HG03159 (cell line): ENCODE results near the gene SREBF2.
"Not testable (repeated sequence)": the region's sequence is repeated elsewhere in the genome, so short reads cannot be mapped to it uniquely, and the experiment has no call there.

Experiments used
- ATAC-seq: cut with Tn5 transposase; IDR thresholded peaks from one replicate; pipeline ENCODE4 v1.9.1; 2021; ENCODE audit warnings: mild to moderate bottlenecking, moderate library complexity; ENCODE audit not compliant: unreplicated experiment

The SREBF2 gene

DNA sequence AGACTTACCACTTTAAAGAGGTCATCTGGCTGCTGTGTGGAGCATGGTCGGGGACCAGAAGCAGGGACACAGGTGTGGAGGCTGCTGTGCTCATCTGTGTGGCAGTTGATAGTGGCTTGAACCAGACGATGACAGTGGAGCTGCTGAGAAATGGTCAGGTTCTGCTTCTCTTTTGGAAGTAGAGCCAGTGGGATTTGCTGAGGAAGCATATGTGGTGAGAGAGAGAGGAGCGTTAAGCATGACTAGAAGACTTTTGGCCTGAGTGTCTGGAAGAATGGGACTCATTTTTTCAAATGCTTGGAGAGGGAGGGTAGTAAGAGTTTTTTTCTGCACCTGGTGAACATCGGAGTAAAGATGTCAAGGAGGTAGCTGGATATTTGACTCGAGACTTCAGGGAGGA, 12.5 kb upstream of the SREBF2 start:
- ATAC-seq, result no peak

DNA sequence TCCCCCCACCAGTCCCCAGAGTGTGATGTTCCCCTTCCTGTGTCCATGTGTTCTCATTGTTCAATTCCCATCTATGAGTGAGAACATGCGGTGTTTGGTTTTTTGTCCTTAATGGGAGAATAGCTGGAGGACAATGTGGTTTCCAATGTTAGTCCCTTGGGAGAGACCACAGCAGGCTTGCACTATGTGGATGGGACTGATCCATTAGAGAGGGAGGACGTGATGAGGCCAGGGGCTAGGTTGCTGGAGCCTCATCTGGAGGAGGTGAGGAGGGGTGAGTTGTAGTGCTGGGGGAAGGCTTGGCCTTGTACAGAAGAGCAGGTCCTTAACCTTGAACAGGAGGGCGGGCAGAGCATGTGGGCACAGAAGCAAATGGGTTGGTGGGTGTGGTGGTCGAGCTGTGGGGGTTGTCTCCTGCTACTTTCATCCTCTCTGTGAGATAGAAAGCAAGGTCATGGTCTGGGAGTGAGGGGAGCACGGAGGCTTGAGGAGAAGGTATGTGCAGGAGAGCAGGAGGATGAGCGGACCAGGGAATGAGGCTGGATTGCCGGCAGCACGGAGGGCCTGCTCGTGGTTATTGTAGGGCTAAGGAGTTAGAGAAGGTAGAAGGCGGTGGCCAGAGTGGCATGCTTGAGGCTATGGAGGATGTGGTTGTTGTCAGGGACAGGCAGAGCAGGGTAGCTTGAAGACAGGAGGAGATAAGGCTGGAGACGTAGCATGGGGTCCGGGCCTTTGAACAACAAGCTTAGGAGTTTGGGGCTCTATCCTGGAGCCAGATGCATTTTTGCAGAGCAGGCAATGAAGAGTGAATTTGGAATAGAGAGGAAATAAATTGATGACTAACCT, 11.2 kb upstream of the SREBF2 start:
- no peak for ATAC-seq

DNA sequence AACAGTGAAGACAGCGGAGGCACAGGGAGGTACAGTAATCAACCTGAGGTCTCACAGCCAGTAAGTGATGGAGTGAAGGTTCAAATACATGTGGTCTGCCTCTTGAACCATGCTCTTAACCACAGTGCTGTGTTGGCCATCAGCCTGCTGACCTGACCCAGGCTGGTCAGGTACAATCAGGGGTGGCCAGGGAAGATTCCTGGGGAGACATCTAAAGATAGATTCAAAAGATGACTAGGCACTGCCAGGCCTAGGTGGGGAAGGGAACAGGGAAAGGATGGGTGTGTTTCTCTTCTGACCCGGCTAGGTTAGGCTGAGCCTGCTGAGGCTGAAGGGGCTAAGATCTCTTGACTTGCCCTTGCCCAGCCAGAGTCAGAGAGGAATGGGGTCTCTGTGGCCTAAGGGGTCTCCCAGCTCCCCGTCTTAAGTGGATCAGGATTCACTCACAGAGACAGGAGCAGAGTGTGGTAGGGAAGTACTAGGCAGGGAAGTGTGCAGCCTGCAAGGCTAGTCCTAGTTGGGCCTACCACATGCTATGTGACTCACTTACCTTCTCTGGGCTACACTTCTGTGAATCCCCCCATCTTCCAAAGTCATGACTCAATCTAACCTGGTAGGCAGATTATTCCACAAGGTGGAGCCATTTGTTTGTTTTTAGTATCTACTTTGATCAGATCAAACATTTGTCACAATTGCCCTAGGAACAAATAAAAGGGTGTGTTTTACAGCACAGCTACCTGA, 10.4 kb upstream of the SREBF2 start:
- no peak for ATAC-seq

DNA sequence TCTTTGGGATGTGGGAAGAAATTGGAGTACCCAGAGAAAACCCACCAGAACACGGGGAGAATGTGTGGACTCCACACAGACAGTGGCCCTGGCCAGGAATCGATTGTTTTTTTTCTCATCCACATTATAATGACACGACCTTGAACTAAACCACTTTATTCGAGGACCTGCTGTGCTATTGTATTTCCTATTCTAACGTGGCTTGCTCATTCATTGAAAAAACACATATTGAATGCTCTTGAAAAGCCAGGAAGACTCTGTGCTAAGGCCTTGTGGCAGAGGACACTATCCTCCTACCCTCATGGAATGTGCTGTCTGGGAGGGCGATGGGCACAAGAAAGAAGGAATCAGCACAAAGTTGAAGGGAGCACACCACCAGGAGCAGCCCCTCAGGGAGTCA, 9.1 kb upstream of the SREBF2 start:
- no peak for ATAC-seq

DNA sequence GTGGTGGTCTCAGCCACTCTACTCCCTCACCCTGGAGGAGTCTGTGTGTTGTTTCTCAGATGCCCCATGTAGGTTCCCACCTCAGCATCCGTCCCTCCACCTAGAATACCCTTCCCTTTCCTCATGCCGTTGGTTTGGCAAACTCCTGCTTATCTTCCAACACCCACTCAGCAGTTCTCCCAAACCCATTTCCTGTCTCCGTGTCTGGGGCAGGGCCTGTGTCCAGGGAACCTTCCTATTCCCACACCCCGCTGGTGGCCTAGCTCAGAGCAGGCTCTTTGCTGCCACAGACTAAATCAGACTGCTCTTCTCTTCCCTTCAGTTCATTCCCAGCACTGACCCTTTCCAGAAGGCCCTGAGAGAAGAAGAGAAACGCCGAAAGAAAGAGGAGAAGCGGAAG, 7.5 kb upstream of the SREBF2 start:
- ATAC-seq, result no peak

DNA sequence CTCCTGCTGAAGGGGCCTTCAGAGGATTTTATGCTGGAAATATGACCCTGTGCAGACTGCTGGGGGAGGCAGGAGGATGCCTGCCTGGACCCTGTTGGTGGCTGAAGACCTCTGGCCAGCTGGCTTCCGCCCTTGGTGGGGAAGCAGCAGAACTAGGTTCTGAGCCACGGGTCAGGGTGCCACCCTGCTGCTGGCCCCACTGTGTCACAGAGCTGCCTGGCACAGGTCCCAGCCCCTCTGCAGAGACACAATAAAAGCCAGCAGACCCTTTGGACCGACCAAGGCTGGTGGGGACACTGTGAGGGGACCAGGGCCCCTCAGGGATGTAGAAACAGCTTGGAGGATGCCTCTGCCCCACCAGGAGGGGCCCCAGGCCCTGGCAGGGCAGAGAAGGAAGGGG, 6.9 kb upstream of the SREBF2 start:
- no peak for ATAC-seq

DNA sequence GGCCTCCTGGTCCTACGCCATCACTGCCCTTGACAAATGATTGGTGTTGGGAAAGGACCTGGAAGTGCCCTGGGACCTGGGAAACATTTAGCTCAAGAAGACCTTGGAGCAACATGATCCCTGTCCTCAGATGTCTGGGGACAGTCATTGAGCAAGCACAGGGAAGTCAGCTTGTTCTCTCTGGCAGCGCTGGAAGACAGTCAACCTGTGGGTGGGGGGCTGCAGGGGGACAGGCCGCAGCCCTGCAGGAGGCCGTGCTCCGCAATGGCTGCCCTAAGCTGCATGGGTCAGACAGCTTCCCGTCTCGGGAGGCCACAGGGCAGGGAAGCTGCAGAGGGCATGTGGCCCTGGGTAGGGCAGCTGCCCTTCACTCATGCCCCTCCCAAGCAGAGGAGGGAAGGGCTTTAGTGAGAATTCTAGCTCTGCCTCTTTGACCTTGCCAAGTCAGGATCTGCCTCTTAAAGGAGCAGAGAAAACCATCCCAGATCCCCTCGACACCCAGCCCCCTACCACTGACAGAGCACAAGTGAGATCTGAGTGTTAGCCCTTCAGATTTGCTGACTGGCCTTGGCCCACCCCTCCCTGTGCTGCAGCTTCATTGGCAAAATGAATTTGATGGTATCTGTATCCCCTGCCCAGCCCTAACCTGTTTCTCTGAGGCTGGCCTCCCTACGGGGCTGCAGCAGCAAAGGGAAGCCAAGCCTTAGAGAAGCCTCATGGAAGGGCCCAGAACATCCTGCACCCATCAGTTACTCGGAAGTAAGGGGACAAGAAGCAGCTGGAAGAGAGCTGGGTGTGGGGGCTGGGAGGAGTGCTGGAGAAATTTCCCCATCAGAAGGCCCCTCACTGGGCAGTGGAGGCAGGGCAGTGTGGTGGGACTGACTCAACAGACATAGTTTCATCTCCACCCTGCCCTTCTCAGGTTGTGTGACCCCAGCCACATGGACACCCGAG, 6.2 kb upstream of the SREBF2 start:
- no peak for ATAC-seq

DNA sequence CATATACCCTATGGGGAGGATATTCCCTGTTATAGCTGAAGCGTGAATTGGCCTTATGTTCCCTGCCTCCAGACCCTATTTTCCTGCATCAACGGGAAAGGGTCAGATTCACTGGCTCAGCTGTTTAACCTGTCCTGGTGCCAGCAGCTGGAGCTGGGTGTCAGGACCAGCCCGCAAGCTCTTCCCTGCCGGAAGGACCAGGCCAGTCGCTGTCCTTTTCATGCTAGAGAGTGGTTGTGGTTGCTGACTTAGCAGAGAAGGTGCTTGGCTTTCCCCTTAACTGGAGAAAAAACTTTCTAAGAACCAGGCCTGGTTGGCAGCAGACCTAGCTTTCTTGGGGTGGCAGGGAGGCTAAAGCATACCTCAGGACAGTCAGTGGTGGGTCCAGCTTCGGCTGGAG, 5.2 kb upstream of the SREBF2 start:
- no peak for ATAC-seq

DNA sequence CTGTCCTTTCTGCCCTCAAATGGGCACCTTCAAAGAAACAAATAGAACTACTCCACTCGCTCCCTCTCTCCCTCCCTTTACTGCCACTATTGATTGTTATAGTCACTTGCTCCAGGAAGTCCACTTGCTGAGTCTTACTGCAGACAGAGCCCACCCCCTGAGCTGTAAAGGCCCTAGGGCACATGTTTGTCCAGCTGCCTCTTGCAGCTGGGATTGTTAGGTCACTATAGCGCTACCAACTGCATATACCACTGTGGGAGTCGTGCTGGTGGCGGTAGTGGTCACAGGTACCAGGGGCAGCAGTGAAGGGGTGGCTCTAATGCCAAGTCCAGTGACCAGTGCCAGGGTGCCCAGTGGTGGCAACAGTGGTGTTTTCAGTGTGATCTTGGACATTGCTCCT, 4.4 kb upstream of the SREBF2 start:
- ATAC-seq, result no peak

DNA sequence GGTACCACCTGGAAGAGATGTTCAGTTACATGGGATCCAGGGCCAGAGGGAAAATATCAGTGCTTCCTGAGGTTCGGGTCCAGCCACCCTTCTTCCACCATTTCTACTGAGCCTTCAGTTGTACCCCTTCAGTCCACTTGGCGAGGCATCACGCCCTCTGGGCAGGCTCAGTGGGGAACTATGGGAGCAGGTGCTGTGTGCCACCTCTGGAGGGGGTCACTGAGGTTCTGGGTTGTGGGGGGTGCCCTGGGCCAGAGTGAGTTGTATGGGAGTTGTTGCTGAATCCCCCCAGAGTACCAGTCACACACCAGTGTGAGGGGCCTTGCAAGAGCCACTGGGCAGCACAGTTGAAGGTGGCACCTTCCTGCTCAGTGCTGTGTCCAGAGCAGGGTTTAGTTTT, 2.7 kb upstream of the SREBF2 start:
- ATAC-seq, result no peak

DNA sequence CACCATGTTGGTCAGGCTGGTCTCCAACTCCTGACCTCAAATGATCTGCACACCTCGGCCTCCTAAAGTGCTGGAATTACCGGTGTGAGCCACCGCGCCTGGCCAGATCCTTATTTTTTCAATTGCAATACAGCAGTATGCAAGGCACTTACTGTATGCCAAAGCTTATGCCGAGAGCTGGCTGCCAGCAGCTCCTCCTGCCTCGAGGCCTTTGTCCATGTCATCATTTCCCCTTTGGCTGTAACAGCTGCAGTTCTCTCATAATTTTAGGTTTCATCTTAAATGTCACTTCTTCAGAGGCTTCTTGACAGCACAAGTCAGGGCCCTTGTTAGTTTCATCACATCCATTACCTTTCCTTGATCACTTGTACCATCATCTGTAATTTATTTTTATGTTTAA, 1.5 kb upstream of the SREBF2 start:
- no peak for ATAC-seq

DNA sequence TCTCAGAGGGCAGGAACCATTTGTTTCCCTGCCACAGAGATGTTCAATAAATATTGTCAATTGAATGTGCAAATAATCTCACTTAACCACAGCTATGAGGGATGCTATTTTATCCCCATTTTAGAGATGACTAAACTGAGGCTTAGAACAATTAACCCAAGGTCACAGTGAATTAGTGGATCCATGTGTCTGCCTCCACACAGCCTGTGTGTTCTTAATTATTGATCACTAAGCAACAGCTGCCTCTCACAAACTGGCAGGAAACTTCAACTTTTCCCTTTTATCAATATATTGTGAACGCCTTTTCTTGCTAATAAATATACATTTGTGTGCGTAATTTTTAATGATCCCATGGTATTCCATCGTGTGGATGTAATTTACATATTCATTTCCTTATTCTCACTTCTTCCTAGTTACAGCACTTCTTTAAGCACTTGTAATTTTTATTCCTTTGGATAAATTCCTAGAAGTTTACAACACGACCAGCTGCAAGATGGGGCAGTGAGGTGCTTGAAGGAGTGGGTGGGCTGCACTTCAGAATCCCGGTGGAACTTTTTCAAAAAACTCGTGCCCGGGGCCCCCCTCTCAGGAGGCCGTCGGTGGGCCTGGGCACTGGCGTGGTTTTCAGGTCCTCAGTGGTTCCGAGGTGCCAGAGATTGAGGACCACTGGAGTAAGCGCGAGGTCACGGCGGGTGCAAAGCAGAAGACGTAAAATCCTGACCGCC, 915 bp upstream of the SREBF2 start:
- no peak for ATAC-seq

DNA sequence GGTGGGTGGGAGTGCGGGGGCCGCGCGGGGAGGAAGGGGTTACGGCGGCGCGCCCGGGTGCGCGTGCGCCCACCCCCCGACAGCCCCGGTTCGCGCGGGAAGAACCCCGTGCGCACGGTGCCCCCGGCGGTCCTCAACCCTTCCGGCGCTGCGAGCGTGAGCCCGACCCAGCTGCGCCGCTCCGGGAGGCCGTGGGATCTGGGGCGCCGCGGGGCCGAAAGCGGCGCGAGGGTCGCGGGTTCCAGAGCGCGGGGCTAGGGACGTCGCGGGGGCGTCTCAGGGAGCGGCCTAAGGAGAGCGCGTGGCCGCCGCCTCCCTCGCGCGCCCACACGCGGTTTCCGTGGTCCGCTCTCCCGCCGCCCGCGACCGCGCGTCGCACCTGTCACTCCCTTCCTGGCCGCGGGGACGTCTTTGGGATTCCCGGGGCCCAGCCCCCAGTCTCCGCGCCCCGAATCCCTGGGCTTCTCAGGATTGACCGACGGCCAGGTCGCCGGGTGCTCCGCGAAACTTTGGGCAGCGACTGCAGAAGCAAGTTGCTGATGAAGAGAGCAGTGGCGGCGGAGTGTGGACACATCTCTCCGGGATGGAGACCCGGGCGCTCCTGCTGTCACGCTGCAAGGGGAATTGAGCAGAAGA, 582 bp downstream of the SREBF2 start:
- ATAC-seq, result peak; percentile 7

DNA sequence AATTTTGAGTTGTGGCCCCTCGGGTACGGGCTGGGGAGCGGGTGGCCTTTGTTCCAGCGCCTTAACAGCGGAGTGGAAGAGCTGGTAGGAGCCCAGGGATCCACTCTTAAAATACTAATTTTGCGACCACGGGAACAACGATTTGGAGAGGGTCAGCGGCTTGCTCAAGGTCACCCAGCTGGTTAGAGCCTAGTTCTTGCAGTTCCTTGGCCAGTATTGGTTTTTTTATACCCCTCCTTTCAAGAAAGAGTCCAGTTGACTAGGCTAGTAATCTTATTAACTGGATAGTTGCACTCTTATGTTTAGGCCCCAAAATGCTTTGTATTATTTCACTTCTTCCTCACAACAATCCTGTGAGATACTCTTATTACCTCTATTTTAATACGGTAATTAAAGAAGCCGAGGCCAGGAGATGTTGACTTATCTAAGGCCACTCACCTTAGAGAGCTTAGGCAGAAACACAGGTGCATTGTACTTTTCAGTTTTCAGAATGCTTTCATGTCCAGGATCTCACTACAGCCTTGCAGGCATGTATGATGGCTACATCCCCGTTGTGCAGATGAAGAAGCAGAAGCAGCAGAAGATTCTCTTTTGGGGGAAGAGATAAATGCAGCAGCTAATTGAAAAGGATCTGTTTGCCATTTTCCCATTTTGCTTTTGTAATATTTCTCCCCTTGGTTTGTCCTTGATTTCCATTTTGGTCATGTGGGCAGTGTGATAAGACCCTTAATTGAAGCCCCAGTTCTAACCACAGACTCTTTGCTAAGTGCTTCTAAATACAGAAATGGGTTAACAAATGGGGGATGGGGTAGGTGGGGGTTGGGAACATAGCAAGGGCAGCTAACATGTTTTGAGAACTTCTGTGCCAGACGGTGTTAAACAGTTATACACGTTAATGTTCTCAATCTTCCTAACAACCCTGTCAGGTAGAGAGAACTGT, 1.4 kb downstream of the SREBF2 start:
- ATAC-seq, result no peak

DNA sequence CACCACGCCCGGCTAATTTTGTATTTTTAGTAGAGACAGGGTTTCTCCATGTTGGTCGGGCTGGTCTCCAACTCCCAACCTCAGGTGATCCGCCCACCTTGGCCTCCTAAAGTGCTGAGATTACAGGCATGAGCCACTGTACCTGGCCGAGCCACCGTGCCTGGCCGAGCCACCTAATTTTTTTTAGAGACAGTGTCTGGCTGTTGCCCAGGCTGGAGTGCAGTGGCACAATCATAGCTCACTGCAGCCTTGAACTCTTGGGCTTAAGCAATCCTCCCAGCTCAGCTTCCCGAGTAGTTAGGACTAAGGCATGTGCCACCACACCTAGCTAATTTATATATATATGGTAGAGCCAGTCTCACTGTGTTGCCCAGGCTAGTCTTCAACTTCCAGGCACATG, 2.6 kb downstream of the SREBF2 start:
- not testable (repeated sequence) for ATAC-seq

DNA sequence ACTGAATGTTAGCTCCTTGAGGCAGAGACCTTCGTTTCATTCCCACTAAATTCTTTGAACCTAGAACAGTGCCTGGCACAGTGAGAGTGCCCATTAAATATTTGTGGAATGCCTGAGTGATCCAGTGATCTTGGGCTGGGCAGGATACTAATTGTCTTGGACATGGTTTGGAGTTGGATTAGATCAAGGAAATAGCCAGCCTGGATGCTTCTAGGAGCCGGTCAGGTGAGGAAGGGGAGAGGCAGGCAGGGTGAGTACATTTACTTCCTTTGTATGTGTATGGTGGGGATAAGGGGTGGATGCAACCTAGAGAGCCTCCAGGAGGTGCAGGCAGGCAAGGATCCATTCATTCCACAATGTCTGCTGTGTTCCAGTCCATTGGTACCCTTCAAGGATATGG, 3.6 kb downstream of the SREBF2 start:
- ATAC-seq, result no peak

DNA sequence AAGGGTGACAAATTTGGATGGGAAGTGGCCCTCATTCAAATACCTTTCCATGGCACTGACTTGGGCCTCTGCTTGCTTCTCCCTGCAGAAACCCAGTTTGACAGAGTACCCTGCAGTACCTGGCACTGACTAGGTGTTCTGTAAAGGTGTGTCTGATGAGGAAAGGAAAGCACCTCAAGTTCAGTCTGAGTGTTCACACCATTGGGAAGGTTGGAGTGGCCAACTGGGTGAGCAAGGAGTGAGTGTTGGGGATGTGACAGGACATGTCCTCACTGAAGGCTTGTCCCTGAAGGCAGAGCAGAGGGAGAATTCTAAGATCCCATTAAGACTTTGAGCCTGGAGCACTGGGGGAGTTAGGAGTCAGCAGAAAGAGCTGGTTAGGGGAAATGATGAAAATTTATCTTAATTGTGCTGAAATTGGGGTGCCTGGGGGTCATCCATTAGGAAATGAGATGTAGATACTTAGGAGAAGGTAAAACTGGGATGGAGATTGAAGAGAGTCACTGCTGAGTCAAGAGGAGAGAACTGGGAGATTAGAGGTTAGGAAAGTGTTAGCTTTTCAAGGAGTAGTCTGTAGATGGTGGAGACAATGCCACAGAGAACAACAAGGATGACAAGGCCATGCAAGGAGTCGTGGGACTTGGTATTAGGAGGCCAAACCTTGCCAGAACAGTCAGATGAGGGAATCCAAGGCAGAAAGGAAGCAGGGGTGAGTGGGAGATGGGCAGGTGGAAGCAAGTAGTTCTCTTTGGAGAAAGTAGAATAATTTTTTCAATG, 6.1 kb downstream of the SREBF2 start:
- ATAC-seq, result no peak

DNA sequence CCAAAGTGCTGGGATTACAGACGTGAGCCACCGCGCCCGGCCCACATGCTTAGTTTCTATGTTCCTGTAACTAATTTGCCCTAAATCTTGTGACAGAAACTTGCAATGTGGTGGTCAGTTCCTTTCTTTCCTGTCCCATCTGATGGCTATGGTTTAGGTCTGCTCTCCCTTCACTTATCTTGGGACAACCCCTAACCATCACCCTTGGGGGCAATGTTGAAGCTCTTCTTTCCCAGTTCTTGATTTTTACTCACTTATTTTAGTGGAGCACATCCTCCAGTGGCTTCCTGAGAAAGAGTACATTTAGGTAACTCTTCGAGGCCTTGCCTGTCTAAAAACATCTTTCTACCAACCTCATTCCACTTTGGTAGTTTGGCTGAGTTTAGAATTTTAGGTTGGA, 7.3 kb downstream of the SREBF2 start:
- ATAC-seq, result no peak
